Spleen (tissue), 7 donors: Measurements from ENCODE around the gene ADRB2.

Experiments
- POLR2A ChIP-seq, 3 donors: fragments of 450-650 bp; IDR thresholded peaks; one replicate each; pipeline ENCODE4 v1.5.1; 2017; ENCODE audit warnings: antibody characterized with exemption in 3 of 3, mild to moderate bottlenecking in 1 of 3
- TF ChIP-seq, protein P1 (sequence below), 11 experiments: fragments of 200-600 bp in 7 of 11; fragments of 450-650 bp in 4 of 11; sonication (generic) in 4 of 11; IDR thresholded peaks in 8 of 11; conservative IDR thresholded peaks in 3 of 11; 1 replicate in 7 of 11; 2 replicates in 4 of 11; pipeline versions ENCODE4 v1.4.0 to v1.8.0; 2016 to 2021; ENCODE audit warnings: antibody characterized with exemption in 11 of 11, inconsistent platforms in 4 of 11, mild to moderate bottlenecking in 1 of 11
- donor health status: DM: no; HTN: no; CAD: no; lungs with moderate emphysema.
- donor health status: DM: no; HTN: no; CAD: no.
- donor health status: DM: no; HTN: no; CAD: no.

DNA sequence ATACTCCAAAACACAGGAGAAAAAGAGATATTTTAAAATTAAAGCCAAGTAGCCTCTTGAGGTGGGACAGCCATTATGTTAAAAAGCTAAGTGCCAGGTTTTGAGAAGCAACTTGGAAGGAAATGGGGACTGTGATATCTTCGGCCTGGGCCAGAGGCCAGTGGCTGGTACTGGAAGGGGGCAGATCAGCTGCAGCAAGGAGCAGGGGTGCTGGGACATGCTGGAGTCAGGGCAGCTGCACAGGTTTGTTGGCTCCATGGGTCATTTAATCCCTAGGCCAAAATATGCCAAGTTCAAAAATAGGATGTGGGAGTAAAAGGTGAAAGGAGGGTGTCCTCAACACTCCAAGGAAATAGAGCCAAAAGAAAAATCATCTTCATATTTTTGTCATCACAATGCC, 30.0 kb downstream of the ADRB2 start:
- TF ChIP-seq, protein P1, sequence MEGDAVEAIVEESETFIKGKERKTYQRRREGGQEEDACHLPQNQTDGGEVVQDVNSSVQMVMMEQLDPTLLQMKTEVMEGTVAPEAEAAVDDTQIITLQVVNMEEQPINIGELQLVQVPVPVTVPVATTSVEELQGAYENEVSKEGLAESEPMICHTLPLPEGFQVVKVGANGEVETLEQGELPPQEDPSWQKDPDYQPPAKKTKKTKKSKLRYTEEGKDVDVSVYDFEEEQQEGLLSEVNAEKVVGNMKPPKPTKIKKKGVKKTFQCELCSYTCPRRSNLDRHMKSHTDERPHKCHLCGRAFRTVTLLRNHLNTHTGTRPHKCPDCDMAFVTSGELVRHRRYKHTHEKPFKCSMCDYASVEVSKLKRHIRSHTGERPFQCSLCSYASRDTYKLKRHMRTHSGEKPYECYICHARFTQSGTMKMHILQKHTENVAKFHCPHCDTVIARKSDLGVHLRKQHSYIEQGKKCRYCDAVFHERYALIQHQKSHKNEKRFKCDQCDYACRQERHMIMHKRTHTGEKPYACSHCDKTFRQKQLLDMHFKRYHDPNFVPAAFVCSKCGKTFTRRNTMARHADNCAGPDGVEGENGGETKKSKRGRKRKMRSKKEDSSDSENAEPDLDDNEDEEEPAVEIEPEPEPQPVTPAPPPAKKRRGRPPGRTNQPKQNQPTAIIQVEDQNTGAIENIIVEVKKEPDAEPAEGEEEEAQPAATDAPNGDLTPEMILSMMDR (IDR thresholded peaks at IDR 0.05 in 8 of 11, conservative IDR thresholded peaks at IDR 0.05 in 3 of 11): no peak
- no peak for TF ChIP-seq POLR2A (IDR thresholded peaks at IDR 0.05)
